Left colon (tissue), 2 donors: ENCODE data around the gene KATNAL2. TPM values are rescaled to one million over a fixed set of nuclear protein-coding genes. Genes with fewer than 3 reads are reported as not detected.

ENCODE experiments used
- ATAC-seq: fragments of 200-7000 bp; cut with Tn5 transposase; one replicate; pipeline ENCODE4 v1.9.1; 2020; ENCODE audit warnings: mild to moderate bottlenecking, moderate library complexity
- DNase-seq, 2 donors: peaks; one replicate each; pipeline ENCODE4 v3.0.0-alpha.2; 2020
- intact Hi-C, 2 donors: fragments of 100-400 bp; cut with DNase I in 1 of 2; cut with micrococcal nuclease in 1 of 2; formaldehyde crosslinking; loops; one replicate each; pipeline versions ENCODE4 v1.11.2 to v1.14.0; 2022; cut with DNase I, micrococcal nuclease
- total RNA-seq, 2 donors: library from RNA; stranded (reverse); fragmentation: NEBNext Ultra II Directional; extraction: Animal tissue kit (Norgen Biotek cat#: 25700); gene quantifications; one replicate each; pipeline ENCODE4 v1.2.1, GENCODE V29; 2021
- donor health status: DM: no; HTN: no; CAD: no.
- donor health status: DM: yes; HTN: yes; CAD: no.

Gene KATNAL2
- total RNA-seq, 2 donors from 2014 or later = 2.1 to 3.7 TPM

- peak; percentile 97 for ATAC-seq
- intact Hi-C loops = no loop called here
- peak; percentile 79 to 89 for DNase-seq
Observed at GRCh38 chr18:47150029-47150823, 232.8 kb downstream of the KATNAL2 start, which contains the start of gene HDHD2. Gene HDHD2 (minus strand): TSS chr18:47150500. CDS start chr18:47136439, 14,061 bp downstream.

GRCh38 chr18:47150824-47151366, 233.5 kb downstream of the KATNAL2 start:
- ATAC-seq = peak; percentile 50
- DNase-seq = peak in 1 of 2 donors; percentile 38
- intact Hi-C loops = no loop called here

GRCh38 chr18:47151439-47151838, 234.0 kb downstream of the KATNAL2 start:
- ATAC-seq (no peak), DNase-seq (no peak)
- intact Hi-C loops = no loop called here

Other genes with a start within 250 kb of the KATNAL2 start
- under 1 TPM; 0.58 to 0.59 TPM for gene ST8SIA5, start 160.5 kb upstream of the KATNAL2 start, total RNA-seq
- 10 to 100 TPM; 33.0 to 33.1 TPM for gene PIAS2, start 95 bp upstream of the KATNAL2 start, total RNA-seq
- not detected for gene ELOA2, start 118.0 kb downstream of the KATNAL2 start, total RNA-seq
- gene HDHD2, start 232.9 kb downstream of the KATNAL2 start, total RNA-seq = 10 to 100 TPM; 34.5 to 40.1 TPM